ENCODE measurements around the gene PSMD1. TPM values are rescaled to one million over a fixed set of nuclear protein-coding genes. Genes with fewer than 3 reads are reported as not detected.

The PSMD1 gene
- polyA plus RNA-seq, 1 donor from 2014 or later, result 83.8 TPM

DNA sequence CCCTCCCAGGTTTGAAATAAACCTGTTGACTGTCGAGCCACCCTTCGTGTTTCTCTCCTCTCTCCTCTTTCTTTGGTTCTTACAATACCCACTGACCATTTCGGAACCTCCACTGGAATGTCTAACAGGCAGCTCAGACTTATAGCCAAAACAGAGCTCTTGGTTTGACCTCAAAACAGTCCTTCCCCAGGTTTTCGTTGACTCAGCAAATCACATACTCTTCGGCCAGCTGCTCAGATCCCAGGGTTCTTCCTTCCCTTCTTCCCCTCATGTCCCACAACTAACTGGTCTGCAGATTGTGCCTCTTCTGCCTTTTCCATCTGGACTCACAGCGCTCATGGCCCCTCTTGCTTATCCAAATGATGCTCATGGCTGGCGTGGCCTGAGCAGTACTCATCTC is 146.4 kb downstream of the PSMD1 start:
- TF ChIP-seq, protein P1, sequence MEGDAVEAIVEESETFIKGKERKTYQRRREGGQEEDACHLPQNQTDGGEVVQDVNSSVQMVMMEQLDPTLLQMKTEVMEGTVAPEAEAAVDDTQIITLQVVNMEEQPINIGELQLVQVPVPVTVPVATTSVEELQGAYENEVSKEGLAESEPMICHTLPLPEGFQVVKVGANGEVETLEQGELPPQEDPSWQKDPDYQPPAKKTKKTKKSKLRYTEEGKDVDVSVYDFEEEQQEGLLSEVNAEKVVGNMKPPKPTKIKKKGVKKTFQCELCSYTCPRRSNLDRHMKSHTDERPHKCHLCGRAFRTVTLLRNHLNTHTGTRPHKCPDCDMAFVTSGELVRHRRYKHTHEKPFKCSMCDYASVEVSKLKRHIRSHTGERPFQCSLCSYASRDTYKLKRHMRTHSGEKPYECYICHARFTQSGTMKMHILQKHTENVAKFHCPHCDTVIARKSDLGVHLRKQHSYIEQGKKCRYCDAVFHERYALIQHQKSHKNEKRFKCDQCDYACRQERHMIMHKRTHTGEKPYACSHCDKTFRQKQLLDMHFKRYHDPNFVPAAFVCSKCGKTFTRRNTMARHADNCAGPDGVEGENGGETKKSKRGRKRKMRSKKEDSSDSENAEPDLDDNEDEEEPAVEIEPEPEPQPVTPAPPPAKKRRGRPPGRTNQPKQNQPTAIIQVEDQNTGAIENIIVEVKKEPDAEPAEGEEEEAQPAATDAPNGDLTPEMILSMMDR (IDR thresholded peaks at IDR 0.05; ENCODE audit: poor library complexity, severe bottlenecking), result no peak
- TF ChIP-seq POLR2AphosphoS5 (IDR thresholded peaks at IDR 0.05) (no peak), EP300 (conservative IDR thresholded peaks at IDR 0.05; ENCODE audit: poor library complexity, severe bottlenecking) (no peak), TAF1 (IDR thresholded peaks at IDR 0.05; ENCODE audit: low read depth) (no peak), EZH2 (IDR thresholded peaks at IDR 0.05; ENCODE audit: borderline replicate concordance, insufficient read depth, low read length, poor library complexity, severe bottlenecking) (no peak), MXI1 (conservative IDR thresholded peaks at IDR 0.05; ENCODE audit: poor library complexity, severe bottlenecking) (no peak), SMC3 (conservative IDR thresholded peaks at IDR 0.05; ENCODE audit: poor library complexity) (no peak), RAD21 (conservative IDR thresholded peaks at IDR 0.05) (no peak)
- TF ChIP-seq, protein P2, sequence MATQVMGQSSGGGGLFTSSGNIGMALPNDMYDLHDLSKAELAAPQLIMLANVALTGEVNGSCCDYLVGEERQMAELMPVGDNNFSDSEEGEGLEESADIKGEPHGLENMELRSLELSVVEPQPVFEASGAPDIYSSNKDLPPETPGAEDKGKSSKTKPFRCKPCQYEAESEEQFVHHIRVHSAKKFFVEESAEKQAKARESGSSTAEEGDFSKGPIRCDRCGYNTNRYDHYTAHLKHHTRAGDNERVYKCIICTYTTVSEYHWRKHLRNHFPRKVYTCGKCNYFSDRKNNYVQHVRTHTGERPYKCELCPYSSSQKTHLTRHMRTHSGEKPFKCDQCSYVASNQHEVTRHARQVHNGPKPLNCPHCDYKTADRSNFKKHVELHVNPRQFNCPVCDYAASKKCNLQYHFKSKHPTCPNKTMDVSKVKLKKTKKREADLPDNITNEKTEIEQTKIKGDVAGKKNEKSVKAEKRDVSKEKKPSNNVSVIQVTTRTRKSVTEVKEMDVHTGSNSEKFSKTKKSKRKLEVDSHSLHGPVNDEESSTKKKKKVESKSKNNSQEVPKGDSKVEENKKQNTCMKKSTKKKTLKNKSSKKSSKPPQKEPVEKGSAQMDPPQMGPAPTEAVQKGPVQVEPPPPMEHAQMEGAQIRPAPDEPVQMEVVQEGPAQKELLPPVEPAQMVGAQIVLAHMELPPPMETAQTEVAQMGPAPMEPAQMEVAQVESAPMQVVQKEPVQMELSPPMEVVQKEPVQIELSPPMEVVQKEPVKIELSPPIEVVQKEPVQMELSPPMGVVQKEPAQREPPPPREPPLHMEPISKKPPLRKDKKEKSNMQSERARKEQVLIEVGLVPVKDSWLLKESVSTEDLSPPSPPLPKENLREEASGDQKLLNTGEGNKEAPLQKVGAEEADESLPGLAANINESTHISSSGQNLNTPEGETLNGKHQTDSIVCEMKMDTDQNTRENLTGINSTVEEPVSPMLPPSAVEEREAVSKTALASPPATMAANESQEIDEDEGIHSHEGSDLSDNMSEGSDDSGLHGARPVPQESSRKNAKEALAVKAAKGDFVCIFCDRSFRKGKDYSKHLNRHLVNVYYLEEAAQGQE (IDR thresholded peaks at IDR 0.05; ENCODE audit: borderline replicate concordance), result no peak
- Histone ChIP-seq H3F3A (ENCODE audit: insufficient read depth, low read length, poor library complexity, severe bottlenecking) (no peaks in the 10 kb centered on the region), H3K9ac (ENCODE audit: low read length) (no peak overlapping the region), H3K9me2 (ENCODE audit: insufficient read depth, low read length) (no peaks in the 10 kb centered on the region), H3K4me2 (ENCODE audit: low read length) (no peak overlapping the region), H3K79me2 (replicated peaks; ENCODE audit: insufficient read depth, low read length) (peaks cover 12% of the 10 kb centered on the region), H3K27me3 (ENCODE audit: insufficient read depth, low read depth, low read length) (no peaks in the 10 kb centered on the region), H3K36me3 (ENCODE audit: insufficient read depth, low read length) (no peaks in the 10 kb centered on the region), H3K27ac (ENCODE audit: low read length) (no peak overlapping the region), H2AFZ (ENCODE audit: low read depth, low read length) (no peak overlapping the region), H3K4me3 (ENCODE audit: low read length) (no peak overlapping the region), H3K9me3 (ENCODE audit: low read length) (no peaks in the 10 kb centered on the region), H4K20me1 (ENCODE audit: insufficient read depth) (no peaks in the 10 kb centered on the region)

DNA sequence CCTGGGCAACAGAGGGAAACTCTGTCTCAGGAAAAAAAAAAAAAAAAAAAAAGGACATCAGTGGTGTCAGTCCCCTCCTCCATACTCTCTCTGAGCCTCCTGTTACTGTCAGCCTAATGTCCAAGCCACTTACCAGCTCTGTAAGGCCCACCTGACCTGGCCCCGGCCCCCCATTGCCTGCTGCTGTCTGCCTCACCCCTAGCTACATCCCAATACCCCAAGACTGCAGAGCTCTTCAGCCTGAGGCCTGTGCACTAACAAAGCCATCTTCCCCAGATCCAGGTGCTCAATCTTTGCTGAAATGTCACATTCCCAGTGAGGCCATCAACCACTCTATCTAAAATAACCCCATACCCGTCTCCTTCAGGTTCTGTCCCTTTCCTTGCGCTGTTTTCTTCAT is 147.5 kb downstream of the PSMD1 start:
- peaks cover 8% of the 10 kb centered on the region for H3K79me2 ChIP-seq (replicated peaks; ENCODE audit: insufficient read depth, low read length)

More for the DNA sequence above, 147.5 kb downstream of the PSMD1 start:
- Histone ChIP-seq H3K9me3 (ENCODE audit: low read length) (no peaks in the 10 kb centered on the region), H3K4me3 (ENCODE audit: low read length) (no peak overlapping the region), H3K9me2 (ENCODE audit: insufficient read depth, low read length) (no peaks in the 10 kb centered on the region), H3F3A (ENCODE audit: insufficient read depth, low read length, poor library complexity, severe bottlenecking) (no peaks in the 10 kb centered on the region), H3K36me3 (ENCODE audit: insufficient read depth, low read length) (no peaks in the 10 kb centered on the region), H3K9ac (ENCODE audit: low read length) (no peak overlapping the region), H2AFZ (ENCODE audit: low read depth, low read length) (no peak overlapping the region), H4K20me1 (ENCODE audit: insufficient read depth) (no peaks in the 10 kb centered on the region), H3K27ac (ENCODE audit: low read length) (no peak overlapping the region), H3K27me3 (ENCODE audit: insufficient read depth, low read depth, low read length) (no peaks in the 10 kb centered on the region), H3K4me2 (ENCODE audit: low read length) (no peak overlapping the region)
- TF ChIP-seq EZH2 (IDR thresholded peaks at IDR 0.05; ENCODE audit: borderline replicate concordance, insufficient read depth, low read length, poor library complexity, severe bottlenecking), result no peak
- no peak for TF ChIP-seq TAF1 (IDR thresholded peaks at IDR 0.05; ENCODE audit: low read depth)
- TF ChIP-seq POLR2AphosphoS5 (IDR thresholded peaks at IDR 0.05), result no peak
- TF ChIP-seq RAD21 (conservative IDR thresholded peaks at IDR 0.05), result no peak
